T-cell (primary cell): Measurements from ENCODE around the gene ABCA13. TPM values are rescaled to one million over a fixed set of nuclear protein-coding genes. Genes with fewer than 3 reads are reported as not detected.

Experiments
- ATAC-seq, 4 experiments: fragments of 200-7000 bp in 3 of 4; fragments of 150-1000 bp in 1 of 4; cut with Tn5 transposase; replicated peaks in 1 of 4; 1 replicate in 3 of 4; 2 replicates in 1 of 4; pipeline ENCODE4 v1.10.0; 2021; ENCODE audit warnings: moderate library complexity in 3 of 4, mild to moderate bottlenecking in 2 of 4, moderate number of reproducible peaks in 1 of 4
- CTCF ChIA-PET, 2 donors: fragments of 300-600 bp; sonication (Branson Sonifier 250); formaldehyde crosslinking; loops; one replicate each; lab custom pipeline; 2022; ENCODE audit warnings: antibody characterized with exemption in 2 of 2; lab: Charles Lee
- POLR2A ChIA-PET, 2 donors: fragments of 300-600 bp; sonication (Branson Sonifier 250); formaldehyde crosslinking; loops; one replicate each; lab custom pipeline; 2022; ENCODE audit warnings: antibody characterized with exemption in 2 of 2; lab: Charles Lee
- DNase-seq, 35 experiments: peaks; one replicate each; pipeline versions ENCODE4 v3.0.0 to v3.0.0-alpha.2; 2013 to 2023
- H3K27ac ChIP-seq: one replicate; pipeline ENCODE4 v1.5.1; 2013; ENCODE audit warnings: low read length
- H3K27me3 ChIP-seq, 2 experiments: replicated peaks in 1 of 2; 1 replicate in 1 of 2; 2 replicates in 1 of 2; pipeline versions ENCODE4 v1.6.1 to v1.7.0; 2013; ENCODE audit warnings: low read length in 1 of 2, mixed read lengths in 1 of 2; ENCODE audit not compliant: control insufficient read depth in 2 of 2, insufficient read depth in 2 of 2; ENCODE audit errors: extremely low read depth in 1 of 2
- H3K36me3 ChIP-seq, 2 donors: 1 replicate in 1 of 2; 2 replicates in 1 of 2; pipeline versions ENCODE4 v1.6.1 to v1.7.0; 2013; ENCODE audit warnings: low read length in 1 of 2; ENCODE audit not compliant: control insufficient read depth in 2 of 2, insufficient read depth in 1 of 2; ENCODE audit errors: extremely low read depth in 1 of 2
- H3K4me1 ChIP-seq, 2 experiments: 1 replicate in 1 of 2; 2 replicates in 1 of 2; pipeline versions ENCODE4 v1.6.1 to v1.7.0; 2013; ENCODE audit warnings: low read length in 2 of 2, mixed read lengths in 1 of 2; ENCODE audit not compliant: insufficient read depth in 2 of 2, control insufficient read depth in 1 of 2; ENCODE audit errors: extremely low read depth in 1 of 2
- H3K4me3 ChIP-seq, 2 donors: 1 replicate in 1 of 2; 2 replicates in 1 of 2; pipeline versions ENCODE4 v1.5.1 to v1.7.0; 2013; ENCODE audit warnings: mild to moderate bottlenecking in 2 of 2, low read length in 1 of 2, moderate library complexity in 1 of 2; ENCODE audit not compliant: control insufficient read depth in 1 of 2; ENCODE audit errors: extremely low read depth in 1 of 2
- H3K9me3 ChIP-seq: 2 replicates; pipeline ENCODE4 v1.7.0; 2013
- H3K27ac Mint-ChIP-seq, 2 donors: one replicate each; pipeline ENCODE4 v1.8.0; 2020 to 2021; ENCODE audit warnings: mild to moderate bottlenecking in 2 of 2, mixed read lengths in 2 of 2
- H3K27me3 Mint-ChIP-seq, 2 donors: one replicate each; pipeline ENCODE4 v1.8.0; 2021 to 2022; ENCODE audit warnings: mixed read lengths in 2 of 2
- H3K36me3 Mint-ChIP-seq: one replicate; pipeline ENCODE4 v1.8.0; 2021; ENCODE audit warnings: mixed read lengths
- H3K4me1 Mint-ChIP-seq, 3 donors: one replicate each; pipeline ENCODE4 v1.8.0; 2020 to 2022; ENCODE audit warnings: mixed read lengths in 3 of 3, mild to moderate bottlenecking in 1 of 3
- H3K4me3 Mint-ChIP-seq, 3 donors: one replicate each; pipeline ENCODE4 v1.8.0; 2020 to 2022; ENCODE audit warnings: mild to moderate bottlenecking in 3 of 3, mixed read lengths in 3 of 3, moderate library complexity in 3 of 3
- H3K9me3 Mint-ChIP-seq, 3 donors: one replicate each; pipeline ENCODE4 v1.8.0; 2020 to 2022; ENCODE audit warnings: mixed read lengths in 3 of 3
- WGBS: methylation state at CpG from one replicate; pipeline ENCODE4 v1.1.5; 2013; ENCODE audit warnings: missing lambda C conversion rate; ENCODE audit not compliant: insufficient coverage; 5-methylcytosine and 5-hydroxymethylcytosine counted together
- total RNA-seq, 35 experiments: library from RNA in 6 of 35; stranded (reverse) in 6 of 35; fragments of 120-200 nt in 1 of 35; gene quantifications; one replicate each; pipeline versions ENCODE4 v1.2.1 to v1.2.4 and lab custom pipeline; 2013 to 2026

The ABCA13 gene
- total RNA-seq, 5 donors from 2014 or later (not counting 1 experiment from before 2014, with no cell fraction given): 0.22 TPM; not detected in 4

DNA sequence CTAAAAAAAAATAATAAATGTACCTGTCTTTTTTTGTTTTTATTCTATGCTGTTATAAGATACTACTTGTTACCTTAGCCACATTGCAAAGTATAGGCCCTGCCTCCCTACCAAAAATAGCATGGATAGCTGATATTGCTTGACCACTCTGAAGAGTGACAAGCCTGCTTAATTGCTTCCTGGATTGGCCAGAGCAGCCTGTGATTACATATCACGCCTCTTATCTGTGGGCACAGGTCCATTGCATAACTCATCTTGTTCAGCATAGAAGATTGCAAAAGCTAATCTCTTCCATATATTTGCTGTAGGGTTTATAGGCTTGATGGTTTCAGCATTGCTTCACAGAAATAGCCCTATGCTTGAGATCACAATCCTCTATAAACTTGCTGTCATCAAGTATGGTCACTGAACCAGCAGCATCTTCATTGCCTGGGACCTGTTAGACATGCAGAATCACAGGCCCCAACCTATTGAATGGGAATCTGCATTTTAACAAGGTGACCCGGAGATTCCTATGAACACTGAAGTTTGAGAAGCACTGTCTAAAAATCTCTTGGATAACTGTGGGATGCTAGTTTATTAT, 472.3 kb downstream of the ABCA13 start:
- Mint-ChIP-seq H3K9me3 (no peaks in the 10 kb centered on the region), H3K4me1 (no peaks in the 10 kb centered on the region), H3K27me3 (no peaks in the 10 kb centered on the region), H3K27ac (no peak overlapping the region), H3K4me3 (no peak overlapping the region), H3K36me3 (no peaks in the 10 kb centered on the region)
- 83% methylated on average over 1 of the region's 2 CpGs for WGBS
- no peaks in the 10 kb centered on the region for H3K4me1 ChIP-seq
- H3K36me3 ChIP-seq: no peaks in the 10 kb centered on the region
- CTCF ChIA-PET: no interaction called here
- no peaks in the 10 kb centered on the region for H3K27me3 ChIP-seq
- H3K9me3 ChIP-seq: no peaks in the 10 kb centered on the region
- POLR2A ChIA-PET: no interaction called here
- no peak overlapping the region for H3K27ac ChIP-seq
- DNase-seq (no peak), ATAC-seq (no peak)
- H3K4me3 ChIP-seq: no peak overlapping the region

DNA sequence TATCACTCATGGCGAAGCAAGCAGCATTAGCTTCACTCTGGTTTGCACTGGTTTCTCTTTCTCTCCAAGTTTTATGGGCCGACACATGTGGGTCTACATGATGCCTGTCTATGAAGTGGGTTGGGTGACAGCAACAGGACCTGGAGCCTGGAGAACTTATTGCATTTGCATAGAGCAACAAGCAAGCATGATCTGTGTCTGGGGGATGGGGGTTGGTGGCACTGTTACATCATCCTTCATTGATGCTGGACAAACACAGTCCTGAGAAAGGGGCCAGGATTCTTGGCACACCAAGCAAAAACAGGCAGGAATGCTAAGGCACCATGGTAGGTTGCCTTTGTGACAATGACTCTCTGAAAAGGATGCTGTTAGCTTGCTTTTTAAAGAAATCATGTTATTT, 486.9 kb downstream of the ABCA13 start:
- ChIA-PET POLR2A (no interaction called here), CTCF (no interaction called here)
- Mint-ChIP-seq H3K9me3 (peaks cover 3 to 6% (median 4%) of the 10 kb centered on the region in 3 donors), H3K27me3 (no peaks in the 10 kb centered on the region), H3K36me3 (no peaks in the 10 kb centered on the region), H3K4me3 (no peak overlapping the region), H3K27ac (no peak overlapping the region), H3K4me1 (no peaks in the 10 kb centered on the region)
- H3K4me3 ChIP-seq: no peak overlapping the region
- H3K36me3 ChIP-seq: no peaks in the 10 kb centered on the region
- 95% methylated on average over 2 of the region's 2 CpGs for WGBS
- H3K27ac ChIP-seq: no peak overlapping the region
- no peaks in the 10 kb centered on the region for H3K9me3 ChIP-seq
- H3K27me3 ChIP-seq: no peaks in the 10 kb centered on the region
- no peak for DNase-seq
- no peak for ATAC-seq
- no peaks in the 10 kb centered on the region for H3K4me1 ChIP-seq

DNA sequence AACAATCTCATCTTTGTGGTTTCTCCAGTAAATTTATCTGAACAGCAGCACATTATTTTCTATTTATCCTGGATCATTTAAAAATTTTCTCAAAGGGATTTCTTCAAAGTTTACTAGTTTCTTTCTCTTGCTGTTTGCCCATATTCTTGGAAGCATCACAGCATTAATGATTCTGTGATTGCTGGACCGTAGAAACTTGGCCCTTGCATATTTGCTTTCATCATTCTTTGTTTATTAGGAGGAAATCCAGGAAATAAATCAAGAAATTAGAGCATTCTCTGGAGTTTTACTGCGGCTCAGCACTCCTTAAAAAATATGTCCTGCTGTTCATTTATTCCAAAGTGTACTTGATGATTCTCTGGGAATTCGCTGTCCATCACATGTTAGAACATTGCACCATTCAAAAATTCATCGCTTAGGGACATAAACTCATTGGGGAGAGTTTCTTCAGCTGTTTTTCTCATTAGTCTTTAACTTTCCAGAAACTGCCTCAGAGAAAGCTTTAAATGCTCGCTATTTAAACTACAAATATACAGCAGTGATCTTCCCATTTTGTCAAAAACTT, 489.1 kb downstream of the ABCA13 start:
- no peaks in the 10 kb centered on the region for H3K36me3 Mint-ChIP-seq
- ChIA-PET POLR2A (no interaction called here), CTCF (no interaction called here)
- no peak overlapping the region for H3K27ac Mint-ChIP-seq
- Histone ChIP-seq H3K36me3 (no peaks in the 10 kb centered on the region), H3K27ac (no peak overlapping the region), H3K4me1 (no peaks in the 10 kb centered on the region), H3K4me3 (no peak overlapping the region), H3K27me3 (no peaks in the 10 kb centered on the region), H3K9me3 (no peaks in the 10 kb centered on the region)
- 14% methylated on average over 1 of the region's 5 CpGs for WGBS
- H3K27me3 Mint-ChIP-seq: no peaks in the 10 kb centered on the region
- H3K9me3 Mint-ChIP-seq: peaks cover 0 to 4% (median 3%) of the 10 kb centered on the region in 3 donors
- no peaks in the 10 kb centered on the region for H3K4me1 Mint-ChIP-seq
- DNase-seq (no peak), ATAC-seq (no peak)
- no peak overlapping the region for H3K4me3 Mint-ChIP-seq

DNA sequence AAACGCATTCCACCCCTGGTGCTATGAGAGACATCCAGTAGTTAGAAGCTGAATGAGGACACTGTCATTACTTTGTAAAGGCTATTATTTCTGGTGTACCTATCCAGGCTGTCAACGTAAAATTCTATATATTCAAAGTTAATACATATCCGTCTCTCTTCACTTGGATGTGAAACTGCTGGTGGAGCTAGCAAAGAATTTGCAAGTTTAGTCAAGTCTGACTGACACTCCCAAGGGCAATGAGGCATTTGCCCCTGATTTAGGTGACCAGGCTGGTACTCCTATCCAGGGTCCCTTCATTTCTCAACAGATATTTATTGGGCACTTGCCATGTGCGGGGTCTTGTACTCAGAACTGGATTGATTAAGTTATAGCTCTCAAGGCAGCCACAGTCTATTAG, 493.0 kb downstream of the ABCA13 start:
- H3K36me3 Mint-ChIP-seq: no peaks in the 10 kb centered on the region
- H3K27ac Mint-ChIP-seq: no peak overlapping the region
- peaks cover 0 to 4% (median 0%) of the 10 kb centered on the region in 3 donors for H3K9me3 Mint-ChIP-seq
- Histone ChIP-seq H3K4me3 (no peak overlapping the region), H3K4me1 (no peaks in the 10 kb centered on the region), H3K9me3 (no peaks in the 10 kb centered on the region), H3K27me3 (no peaks in the 10 kb centered on the region), H3K36me3 (no peaks in the 10 kb centered on the region), H3K27ac (no peak overlapping the region)
- ChIA-PET POLR2A (no interaction called here), CTCF (no interaction called here)
- no peak for ATAC-seq
- no peak for DNase-seq
- H3K27me3 Mint-ChIP-seq: no peaks in the 10 kb centered on the region
- no peak overlapping the region for H3K4me3 Mint-ChIP-seq
- no CpG with 5 or more reads among the region's 4 CpGs for whole genome bisulfite sequencing
- H3K4me1 Mint-ChIP-seq: no peaks in the 10 kb centered on the region

DNA sequence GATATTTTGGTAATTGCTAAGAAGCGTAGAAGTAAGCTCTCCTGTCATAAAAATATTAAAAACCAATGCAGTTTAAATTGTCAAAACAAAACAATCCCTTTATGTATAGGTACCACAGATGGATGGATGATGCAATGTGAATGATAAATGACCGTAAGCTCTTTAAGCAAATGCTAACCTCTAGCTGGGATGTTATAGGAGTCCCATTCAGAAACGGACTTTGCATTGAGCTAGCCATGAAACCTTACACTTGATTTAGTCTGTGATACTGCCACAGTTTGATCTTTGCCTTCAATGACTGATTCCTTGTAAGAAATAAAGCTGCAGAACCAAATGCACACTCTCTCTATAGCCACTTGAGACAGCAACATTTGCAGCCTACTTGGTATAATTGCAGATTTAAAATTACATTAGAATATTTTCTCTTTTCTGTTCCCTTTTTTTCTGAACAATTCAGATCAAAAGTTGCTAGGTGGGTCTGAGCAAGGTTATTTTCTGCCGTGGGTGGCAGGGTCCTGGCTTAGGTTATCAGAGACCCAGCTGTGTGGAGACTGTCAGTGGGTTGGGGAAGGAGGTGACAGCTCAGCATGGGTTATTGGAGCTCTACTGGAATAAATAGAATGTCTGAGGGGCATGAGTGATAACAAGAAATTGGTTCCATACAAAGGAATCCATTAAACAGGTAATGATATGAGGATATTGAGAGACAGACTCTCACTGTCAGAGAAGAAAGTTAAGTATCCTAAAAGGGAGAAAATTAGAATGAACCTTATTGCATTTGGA, 494.3 kb downstream of the ABCA13 start:
- Mint-ChIP-seq H3K27ac (no peak overlapping the region), H3K9me3 (peaks cover 0 to 4% (median 0%) of the 10 kb centered on the region in 3 donors), H3K27me3 (no peaks in the 10 kb centered on the region), H3K36me3 (no peaks in the 10 kb centered on the region), H3K4me1 (no peaks in the 10 kb centered on the region), H3K4me3 (no peak overlapping the region)
- Histone ChIP-seq H3K36me3 (no peaks in the 10 kb centered on the region), H3K9me3 (no peaks in the 10 kb centered on the region), H3K27me3 (no peaks in the 10 kb centered on the region), H3K4me3 (no peak overlapping the region), H3K4me1 (no peaks in the 10 kb centered on the region), H3K27ac (no peak overlapping the region)
- CTCF ChIA-PET: no interaction called here
- no peak for DNase-seq
- no CpG with 5 or more reads among the region's 4 CpGs for WGBS
- ATAC-seq: no peak
- POLR2A ChIA-PET: no interaction called here

DNA sequence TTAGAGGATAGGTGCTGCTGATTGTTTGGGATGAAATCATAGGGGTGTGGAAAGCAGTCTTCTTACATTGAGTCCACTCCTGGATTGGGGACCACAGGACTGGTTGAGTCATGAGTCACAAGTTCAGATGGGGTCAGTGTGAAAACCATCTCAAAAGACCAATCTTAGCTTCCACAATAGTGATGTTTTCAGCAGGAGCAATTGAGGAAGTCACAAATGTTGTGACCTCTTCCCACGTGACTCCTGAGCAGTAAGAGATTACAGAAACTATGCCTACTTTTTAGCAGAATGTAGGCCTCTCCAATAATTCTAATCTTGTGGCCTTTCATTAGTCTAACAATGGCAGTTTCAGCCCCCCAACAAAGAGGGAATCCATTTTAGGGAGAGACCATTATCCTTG, 496.1 kb downstream of the ABCA13 start:
- H3K4me3 Mint-ChIP-seq: no peak overlapping the region
- Histone ChIP-seq H3K4me3 (no peak overlapping the region), H3K9me3 (no peaks in the 10 kb centered on the region), H3K27me3 (no peaks in the 10 kb centered on the region), H3K36me3 (no peaks in the 10 kb centered on the region), H3K4me1 (no peaks in the 10 kb centered on the region), H3K27ac (no peak overlapping the region)
- 25% methylated on average over 1 of the region's 1 CpG for WGBS
- no peaks in the 10 kb centered on the region for H3K4me1 Mint-ChIP-seq
- no peak overlapping the region for H3K27ac Mint-ChIP-seq
- POLR2A ChIA-PET: no interaction called here
- H3K27me3 Mint-ChIP-seq: no peaks in the 10 kb centered on the region
- DNase-seq (no peak), ATAC-seq (no peak)
- H3K9me3 Mint-ChIP-seq: peaks cover 2 to 6% (median 4%) of the 10 kb centered on the region in 3 donors
- CTCF ChIA-PET: no interaction called here
- H3K36me3 Mint-ChIP-seq: no peaks in the 10 kb centered on the region
